T-helper 2 cell treated with Interferon-gamma antibody and Interleukin-4, amounts not matched to agents 5 μg/mL and 100 μg/mL, for 36 hours (primary cell): ENCODE data around the gene SFI1.
"Not testable (repeated sequence)": the region's sequence is repeated elsewhere in the genome, so short reads cannot be mapped to it uniquely, and the experiment has no call there.

ENCODE experiments used
- DNase-seq: peaks from one replicate; pipeline ENCODE4 v3.0.0; 2021; ENCODE audit warnings: low spot score
- H3K27ac Mint-ChIP-seq: one replicate; pipeline ENCODE4 v1.8.0; 2021; ENCODE audit warnings: mild to moderate bottlenecking, mixed read lengths
- H3K27me3 Mint-ChIP-seq: one replicate; pipeline ENCODE4 v1.8.0; 2021; ENCODE audit warnings: low read depth, mixed read lengths
- H3K36me3 Mint-ChIP-seq: one replicate; pipeline ENCODE4 v1.8.0; 2021; ENCODE audit warnings: low read depth, mixed read lengths
- H3K4me1 Mint-ChIP-seq: one replicate; pipeline ENCODE4 v1.8.0; 2021; ENCODE audit warnings: low read depth, mixed read lengths
- H3K4me3 Mint-ChIP-seq: one replicate; pipeline ENCODE4 v1.8.0; 2022; ENCODE audit warnings: mild to moderate bottlenecking, moderate library complexity, mixed read lengths
- H3K9me3 Mint-ChIP-seq: one replicate; pipeline ENCODE4 v1.8.0; 2021; ENCODE audit warnings: mixed read lengths

Gene SFI1

DNA sequence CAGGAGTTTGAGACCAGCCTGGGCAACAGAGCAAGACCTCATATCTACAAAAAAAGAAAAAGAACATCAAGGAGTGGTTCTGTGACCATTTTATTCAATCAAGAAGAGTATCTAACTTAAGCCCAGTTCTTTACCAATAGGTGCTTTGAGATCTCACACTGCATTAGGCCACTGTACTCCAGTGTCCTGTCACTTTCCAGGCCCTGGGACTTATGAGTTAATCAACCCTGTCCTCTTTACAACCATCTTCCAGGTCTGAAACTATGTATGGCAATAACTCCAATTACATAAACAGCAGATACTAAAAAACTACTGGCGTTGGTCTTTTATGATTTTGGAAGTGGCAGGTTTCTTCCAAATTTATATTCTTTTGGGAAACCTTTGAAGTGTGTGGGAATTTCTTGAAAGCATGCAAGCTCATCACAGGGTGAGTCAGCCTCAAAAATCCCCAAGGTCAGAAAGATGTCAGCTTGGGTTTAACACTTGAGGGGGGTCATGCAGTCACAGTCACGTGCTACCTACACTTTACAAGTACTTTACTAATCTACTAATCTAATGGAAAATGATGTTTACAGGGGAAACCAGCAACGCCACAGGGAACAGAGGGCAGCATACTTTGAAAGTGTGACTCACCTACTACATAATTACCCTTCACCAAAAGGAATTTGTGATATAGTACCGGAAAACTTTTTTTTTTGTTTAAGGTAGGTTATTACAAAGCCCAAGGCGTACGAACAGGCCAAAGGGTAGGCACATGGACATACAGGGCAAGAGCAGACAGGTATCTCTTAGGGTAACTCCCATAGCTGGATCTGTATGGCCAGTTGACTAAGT, 150.1 kb downstream of the SFI1 start:
- Mint-ChIP-seq H3K4me3 (no peak overlapping the region), H3K27ac (no peak overlapping the region), H3K36me3 (peaks cover 24% of the 10 kb centered on the region), H3K4me1 (peaks cover 4% of the 10 kb centered on the region), H3K27me3 (no peaks in the 10 kb centered on the region), H3K9me3 (no peaks in the 10 kb centered on the region)
- peak; percentile 46 for DNase-seq

DNA sequence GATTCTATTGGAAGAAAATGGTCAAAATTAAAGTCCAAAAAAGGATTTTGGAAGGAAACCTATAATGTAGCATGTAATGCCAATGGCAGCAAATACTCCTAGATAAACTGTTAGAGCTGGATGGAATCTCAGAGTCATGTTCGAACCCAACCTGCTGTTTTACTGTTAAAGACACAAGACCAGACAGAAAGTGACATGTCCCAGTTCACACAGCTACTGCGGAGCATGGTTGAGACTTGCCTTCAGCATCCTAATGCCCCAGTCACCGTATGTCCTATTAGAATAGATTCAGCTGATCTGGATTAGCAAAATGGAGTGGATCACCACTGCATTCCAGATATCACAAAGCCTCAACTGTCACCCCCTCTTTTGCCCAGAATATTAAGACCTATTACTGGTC, 150.7 kb downstream of the SFI1 start:
- Mint-ChIP-seq H3K36me3 (peaks cover 24% of the 10 kb centered on the region), H3K27ac (no peak overlapping the region), H3K4me3 (no peak overlapping the region), H3K27me3 (no peaks in the 10 kb centered on the region), H3K4me1 (peaks cover 4% of the 10 kb centered on the region), H3K9me3 (no peaks in the 10 kb centered on the region)
- no peak for DNase-seq

DNA sequence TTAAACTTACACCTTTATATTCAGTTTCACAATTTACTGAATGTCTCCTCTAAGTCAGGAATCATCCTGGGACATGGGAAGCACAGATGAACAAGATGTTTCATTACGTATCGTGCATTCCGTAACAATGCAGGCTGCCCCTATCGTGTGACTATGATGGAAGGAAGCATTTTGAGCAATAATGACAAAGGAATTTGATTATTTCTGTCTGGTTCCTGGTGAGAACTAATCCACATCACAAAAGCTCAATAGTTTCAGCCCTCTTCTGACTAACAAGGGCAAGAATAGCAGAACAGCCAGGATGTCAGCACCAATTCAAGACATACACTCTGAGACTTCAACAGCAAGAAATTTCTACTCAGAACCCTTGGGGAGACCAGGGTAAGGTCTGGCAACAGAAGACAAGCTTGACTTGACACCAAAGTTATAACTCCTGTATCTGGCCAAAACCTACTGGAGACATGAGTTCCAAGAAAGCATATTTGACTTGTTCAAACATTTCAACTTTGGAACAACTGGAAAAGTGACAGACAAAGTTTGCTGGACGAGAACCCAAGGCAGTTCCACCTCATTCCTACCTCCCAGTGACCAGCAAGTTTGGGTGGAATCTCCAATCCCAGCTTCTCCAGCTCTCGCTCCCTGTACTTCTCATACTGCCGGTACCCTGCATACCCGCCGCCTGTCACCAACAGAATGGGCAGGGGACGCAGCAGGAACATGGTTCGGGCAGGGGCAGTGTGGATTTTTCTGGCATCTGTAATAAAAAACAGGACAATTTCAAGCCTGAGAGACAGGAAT, 151.4 kb downstream of the SFI1 start:
- H3K4me1 Mint-ChIP-seq: peaks cover 4% of the 10 kb centered on the region
- no peaks in the 10 kb centered on the region for H3K9me3 Mint-ChIP-seq
- no peak overlapping the region for H3K27ac Mint-ChIP-seq
- H3K36me3 Mint-ChIP-seq: peaks cover 24% of the 10 kb centered on the region
- H3K27me3 Mint-ChIP-seq: no peaks in the 10 kb centered on the region
- H3K4me3 Mint-ChIP-seq: no peak overlapping the region
- DNase-seq: no peak

DNA sequence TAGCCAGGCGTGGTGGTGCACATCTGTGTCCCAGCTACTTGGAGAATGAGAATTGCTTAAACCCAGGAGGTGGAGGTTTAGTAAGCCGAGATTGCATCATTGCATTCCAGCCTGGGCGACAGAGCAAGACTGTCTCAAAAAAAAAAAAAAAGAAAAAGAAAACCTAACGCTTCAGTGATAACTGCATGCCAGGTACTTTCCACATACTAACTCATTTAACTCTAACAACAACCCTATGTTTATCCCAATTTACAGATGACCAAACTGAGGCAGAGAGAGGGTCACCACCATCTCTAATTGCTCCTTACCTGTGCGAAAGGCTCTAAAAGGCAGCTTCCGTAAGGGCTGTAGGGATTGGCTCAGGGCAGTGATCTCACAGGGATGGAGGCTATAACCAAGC, 154.1 kb downstream of the SFI1 start:
- H3K27me3 Mint-ChIP-seq: no peaks in the 10 kb centered on the region
- DNase-seq: no peak
- H3K4me1 Mint-ChIP-seq: peaks cover 11% of the 10 kb centered on the region
- no peak overlapping the region for H3K27ac Mint-ChIP-seq
- H3K36me3 Mint-ChIP-seq: peaks cover 16% of the 10 kb centered on the region
- no peaks in the 10 kb centered on the region for H3K9me3 Mint-ChIP-seq
- H3K4me3 Mint-ChIP-seq: no peak overlapping the region

DNA sequence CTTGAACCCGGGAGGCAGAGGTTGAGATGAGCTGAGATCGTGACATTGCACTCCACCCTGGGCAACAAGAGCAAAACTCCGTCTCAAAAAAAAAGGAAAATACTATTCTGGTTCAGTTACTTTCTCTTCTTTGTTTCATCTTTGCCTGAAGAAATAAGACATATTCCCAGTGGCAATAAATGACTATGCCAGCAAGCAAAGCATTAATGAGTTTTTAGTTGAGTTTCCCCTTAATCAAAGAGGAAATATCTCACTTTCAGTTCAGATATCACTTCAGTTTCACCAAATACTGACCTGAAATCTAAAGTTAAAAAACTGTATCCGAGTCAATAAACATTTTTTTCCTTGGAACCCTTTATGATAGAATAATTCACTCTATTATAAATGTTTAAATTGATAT, 155.3 kb downstream of the SFI1 start:
- Mint-ChIP-seq H3K9me3 (no peaks in the 10 kb centered on the region), H3K4me3 (no peak overlapping the region), H3K36me3 (peaks cover 12% of the 10 kb centered on the region), H3K27me3 (no peaks in the 10 kb centered on the region), H3K4me1 (peaks cover 9% of the 10 kb centered on the region), H3K27ac (no peak overlapping the region)
- DNase-seq: no peak

DNA sequence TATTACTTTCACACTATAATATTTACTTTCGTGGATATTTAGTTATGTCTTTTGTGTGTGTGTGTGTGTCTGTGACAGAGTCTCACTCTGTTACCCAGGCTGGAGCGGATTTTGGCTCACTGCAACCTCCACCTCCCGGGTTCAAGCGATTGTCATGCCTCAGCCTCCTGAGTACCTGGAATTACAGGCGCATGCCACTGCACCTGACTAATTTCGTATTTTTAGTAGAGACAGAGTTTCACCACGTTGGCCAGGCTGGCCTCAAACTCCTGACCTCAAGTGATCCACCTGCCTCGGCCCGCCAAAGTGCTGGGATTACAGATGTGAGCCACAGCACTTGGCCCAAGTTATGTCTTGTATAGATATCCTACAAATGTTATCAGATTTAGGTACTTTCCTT, 155.8 kb downstream of the SFI1 start:
- H3K4me3 Mint-ChIP-seq: no peak overlapping the region
- no peaks in the 10 kb centered on the region for H3K9me3 Mint-ChIP-seq
- H3K4me1 Mint-ChIP-seq: peaks cover 8% of the 10 kb centered on the region
- no peak for DNase-seq
- peaks cover 12% of the 10 kb centered on the region for H3K36me3 Mint-ChIP-seq
- no peak overlapping the region for H3K27ac Mint-ChIP-seq
- no peaks in the 10 kb centered on the region for H3K27me3 Mint-ChIP-seq

DNA sequence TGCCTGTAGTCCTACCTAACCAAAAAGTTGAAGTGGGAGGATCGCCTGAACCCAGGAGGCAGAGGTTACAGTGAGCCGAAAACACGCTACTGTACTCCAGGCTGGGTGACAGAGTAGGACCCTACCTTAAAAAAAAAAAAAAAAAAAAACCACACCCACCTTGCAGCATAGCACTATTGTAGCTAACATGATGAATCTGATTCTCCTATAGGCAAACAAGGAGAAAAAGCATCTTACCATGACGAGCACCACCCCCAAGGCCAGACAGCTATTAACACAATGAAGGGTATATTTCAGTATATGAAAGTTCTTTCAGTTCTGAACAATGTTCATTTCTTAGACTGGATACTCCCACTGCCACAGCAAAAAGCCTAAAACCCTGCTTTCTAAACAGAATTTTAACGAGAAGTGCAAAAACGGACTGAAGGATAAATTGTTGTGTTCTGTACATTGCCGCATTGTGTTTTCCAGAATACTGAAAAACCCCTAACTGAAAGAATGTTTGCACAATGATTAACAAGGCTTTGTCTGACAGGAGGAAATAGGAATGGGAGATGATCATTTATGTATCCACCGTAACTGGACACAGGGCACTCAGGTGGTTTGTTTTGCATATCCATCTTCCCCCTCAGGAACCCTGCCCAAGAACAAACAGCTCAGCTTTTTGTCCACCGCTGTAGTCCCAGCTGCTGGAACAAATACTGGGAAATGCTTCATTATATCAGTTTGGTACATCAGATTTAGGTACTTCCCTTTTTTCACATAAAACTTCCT, 156.8 kb downstream of the SFI1 start:
- no peak overlapping the region for H3K27ac Mint-ChIP-seq

DNA sequence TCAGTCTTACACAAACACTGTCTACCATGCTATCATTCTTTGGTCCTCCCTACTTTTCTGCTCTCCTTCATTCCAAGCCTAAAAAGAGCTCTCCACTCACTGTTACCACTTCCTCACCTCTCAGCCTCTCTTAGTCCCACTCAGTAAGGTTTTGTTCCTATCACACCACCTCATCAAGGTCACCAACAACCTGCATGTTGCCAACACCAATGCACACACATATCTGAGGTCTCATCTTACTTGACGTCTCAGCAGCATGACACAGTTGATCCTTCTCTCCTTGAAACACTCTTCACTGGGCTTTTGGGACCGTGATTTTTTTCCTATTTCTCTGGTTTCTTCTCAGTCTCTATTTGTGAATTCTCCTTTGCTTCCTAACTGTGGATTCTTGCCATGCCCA, 157.6 kb downstream of the SFI1 start:
- H3K27ac Mint-ChIP-seq: peak overlapping the region; percentile 5
- no peak for DNase-seq
- no peaks in the 10 kb centered on the region for H3K27me3 Mint-ChIP-seq
- H3K9me3 Mint-ChIP-seq: no peaks in the 10 kb centered on the region
- peaks cover 8% of the 10 kb centered on the region for H3K4me1 Mint-ChIP-seq
- no peak overlapping the region for H3K4me3 Mint-ChIP-seq
- peaks cover 6% of the 10 kb centered on the region for H3K36me3 Mint-ChIP-seq

More for the DNA sequence above, 156.8 kb downstream of the SFI1 start:
- no peaks in the 10 kb centered on the region for H3K9me3 Mint-ChIP-seq
- H3K27me3 Mint-ChIP-seq: no peaks in the 10 kb centered on the region
- peaks cover 8% of the 10 kb centered on the region for H3K36me3 Mint-ChIP-seq
- no peak for DNase-seq
- H3K4me1 Mint-ChIP-seq: peaks cover 8% of the 10 kb centered on the region
- no peak overlapping the region for H3K4me3 Mint-ChIP-seq

DNA sequence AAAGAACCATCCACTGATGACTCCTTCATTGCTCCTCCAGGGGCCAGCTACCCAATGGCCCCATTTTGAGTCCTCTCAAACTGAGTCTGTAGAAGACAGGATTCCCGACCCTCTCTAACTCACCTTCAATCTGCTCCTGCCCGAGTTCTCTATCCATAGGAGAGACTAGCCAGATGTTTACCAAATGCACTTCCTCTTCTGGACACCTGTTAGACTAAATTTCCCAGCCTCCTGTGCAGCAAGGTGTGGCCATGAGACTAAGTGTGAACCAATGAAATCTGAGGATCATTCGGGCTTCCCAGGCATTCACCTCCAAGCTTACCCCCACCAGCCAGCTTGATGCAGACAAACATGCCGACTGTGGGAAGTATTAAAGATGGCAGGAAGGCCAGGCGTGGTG, 158.1 kb downstream of the SFI1 start:
- peaks cover 8% of the 10 kb centered on the region for H3K4me1 Mint-ChIP-seq
- no peak overlapping the region for H3K4me3 Mint-ChIP-seq
- H3K9me3 Mint-ChIP-seq: no peaks in the 10 kb centered on the region
- H3K36me3 Mint-ChIP-seq: peaks cover 4% of the 10 kb centered on the region
- H3K27me3 Mint-ChIP-seq: no peaks in the 10 kb centered on the region
- DNase-seq: no peak
- peak overlapping the region; percentile 5 for H3K27ac Mint-ChIP-seq

DNA sequence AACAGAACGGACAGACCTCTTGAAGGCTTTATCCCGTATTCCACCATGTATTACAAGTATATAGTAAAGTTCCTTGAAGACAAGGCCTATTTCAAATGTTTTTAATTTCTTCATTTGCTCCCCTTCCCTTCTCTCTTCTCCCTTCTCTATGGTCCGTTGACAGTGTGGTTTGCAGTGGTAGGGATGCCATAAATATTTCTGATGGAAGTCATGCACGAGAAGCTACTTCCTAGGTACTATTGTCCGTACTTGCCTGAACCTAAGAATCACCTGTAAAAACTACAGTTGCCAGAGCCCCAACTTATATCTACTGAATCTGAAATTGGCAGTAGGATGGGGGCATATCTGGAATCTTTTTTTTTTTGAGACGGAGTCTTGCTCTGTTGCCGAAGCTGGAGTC, 162.9 kb downstream of the SFI1 start:
- Mint-ChIP-seq H3K4me1 (peaks cover 24% of the 10 kb centered on the region), H3K9me3 (no peaks in the 10 kb centered on the region), H3K36me3 (no peaks in the 10 kb centered on the region), H3K27me3 (no peaks in the 10 kb centered on the region), H3K27ac (no peak overlapping the region), H3K4me3 (no peak overlapping the region)
- no peak for DNase-seq

DNA sequence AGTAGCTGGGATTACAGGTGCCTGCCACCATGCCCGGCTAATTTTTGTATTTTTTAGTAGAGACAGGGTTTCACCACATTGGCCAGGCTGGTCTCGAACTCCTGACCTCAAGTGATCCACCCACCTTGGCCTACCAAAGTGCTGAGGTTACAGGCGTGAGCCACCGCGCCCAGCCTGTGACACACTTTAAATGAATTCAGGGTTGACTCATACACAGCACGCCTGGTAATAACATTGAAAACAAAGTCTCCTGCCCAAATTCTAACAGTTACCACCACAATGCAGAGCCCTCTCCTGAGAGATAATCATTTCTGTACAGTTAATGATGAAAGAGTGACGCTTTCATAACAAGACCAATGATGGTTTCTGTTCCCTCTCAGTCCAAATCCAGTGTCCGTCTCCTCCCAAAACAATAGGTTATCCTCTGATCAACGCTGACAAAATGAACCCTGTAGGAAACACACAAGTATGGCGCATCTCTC, 164.6 kb downstream of the SFI1 start:
- Mint-ChIP-seq H3K27ac (peak overlapping the region; percentile 97), H3K4me1 (peaks cover 24% of the 10 kb centered on the region), H3K4me3 (peak overlapping the region; percentile 97)
- H3K9me3 Mint-ChIP-seq, H3K27me3 Mint-ChIP-seq, H3K36me3 Mint-ChIP-seq: not testable (repeated sequence)
- DNase-seq: peak; percentile 49

DNA sequence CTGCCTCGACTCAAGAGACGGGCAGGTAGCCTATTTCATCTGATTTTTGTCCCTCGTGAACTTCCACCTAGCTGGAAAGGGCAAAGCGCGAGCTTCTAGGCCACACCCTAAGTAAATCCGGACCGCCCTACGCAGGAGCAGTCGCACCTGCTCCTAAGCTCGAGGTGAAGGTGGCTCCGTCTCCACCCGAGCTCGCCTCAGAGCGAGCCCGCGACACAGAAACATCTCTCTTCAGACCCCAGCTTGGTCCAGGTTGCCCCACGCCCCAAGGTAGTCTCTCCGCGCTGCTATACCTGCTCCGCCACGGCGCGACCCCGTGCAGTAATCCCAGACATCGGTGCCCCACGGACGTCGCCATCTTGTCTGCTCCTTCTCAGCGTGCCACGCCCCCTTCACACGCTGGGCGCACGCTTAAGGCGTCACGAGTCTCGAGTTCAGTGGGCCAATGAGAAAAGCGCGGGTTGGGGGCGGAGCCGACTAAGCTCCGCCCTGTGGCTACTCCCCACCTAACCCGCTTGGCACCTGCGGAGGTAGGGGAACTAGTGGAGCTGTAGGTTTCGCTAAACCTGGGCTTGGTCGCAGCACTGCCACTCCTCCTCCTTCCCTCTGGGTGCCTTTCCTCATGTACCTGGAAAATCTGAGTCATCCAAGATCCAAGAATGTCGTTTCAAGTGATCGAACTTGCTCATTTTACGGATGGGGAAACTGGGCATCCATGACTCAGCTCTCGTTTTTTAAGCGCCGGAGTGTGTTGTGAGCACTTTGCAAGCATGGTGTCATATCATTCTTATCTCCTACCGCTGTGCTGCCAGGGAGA, 165.7 kb downstream of the SFI1 start, which contains the start of gene PISD:
TSS of gene PISD (minus strand) at position 365 of the 817 bp plus-strand sequence. CDS start at position 358, 7 bp downstream.
- H3K27me3 Mint-ChIP-seq: no peaks in the 10 kb centered on the region
- no peaks in the 10 kb centered on the region for H3K9me3 Mint-ChIP-seq
- peaks cover 24% of the 10 kb centered on the region for H3K4me1 Mint-ChIP-seq
- DNase-seq: peak; percentile 97
- H3K36me3 Mint-ChIP-seq: no peaks in the 10 kb centered on the region
- peak within 1 kb of the TSS; percentile 97 for H3K27ac Mint-ChIP-seq
- peak within 1 kb of the TSS; percentile 97 for H3K4me3 Mint-ChIP-seq

DNA sequence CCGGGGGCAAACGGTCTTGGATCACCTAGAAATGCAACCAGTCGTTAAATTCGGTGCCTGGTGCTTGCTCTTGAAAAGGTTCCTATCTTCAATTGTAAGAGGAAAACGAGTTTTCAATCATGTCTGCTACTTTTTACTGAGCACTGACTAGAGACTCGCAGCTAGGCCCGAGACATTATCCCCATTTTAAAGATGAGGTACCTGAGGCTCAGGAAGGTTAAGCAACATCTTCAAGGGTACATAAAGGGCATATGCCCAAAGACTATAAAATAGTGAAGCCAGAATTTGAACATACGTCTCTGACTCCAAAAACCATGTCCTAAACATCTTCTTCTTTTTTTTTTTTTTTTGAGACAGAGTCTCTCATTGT, 166.3 kb downstream of the SFI1 start:
- H3K4me1 Mint-ChIP-seq: peaks cover 24% of the 10 kb centered on the region
- DNase-seq: no peak
- no peaks in the 10 kb centered on the region for H3K36me3 Mint-ChIP-seq
- H3K27me3 Mint-ChIP-seq: no peaks in the 10 kb centered on the region
- H3K27ac Mint-ChIP-seq: peak overlapping the region; percentile 97
- no peaks in the 10 kb centered on the region for H3K9me3 Mint-ChIP-seq
- peak overlapping the region; percentile 97 for H3K4me3 Mint-ChIP-seq
